ENCODE data around the gene GDF9. TPM values are rescaled to one million over a fixed set of nuclear protein-coding genes. Genes with fewer than 3 reads are reported as not detected.

GDF9 gene
- total RNA-seq, 1 experiment from 2014 or later, result 0.24 TPM

GRCh38 chr5:132905938-132906337, 39.7 kb upstream of the GDF9 start:
- Histone ChIP-seq H4K8ac (replicated peaks; ENCODE audit: insufficient read length, low read depth, low read length) (no peak overlapping the region), H3K56ac (ENCODE audit: insufficient read length, low read depth, low read length) (no peak overlapping the region), H4K5ac (ENCODE audit: insufficient read length, low read depth, low read length) (no peak overlapping the region), H3K4me2 (ENCODE audit: insufficient read depth, insufficient read length, low read length) (no peak overlapping the region), H3K18ac (ENCODE audit: insufficient read length, low read depth, low read length) (no peak overlapping the region), H2BK20ac (ENCODE audit: low read depth, low read length, poor library complexity, severe bottlenecking) (no peak overlapping the region), H4K20me1 (ENCODE audit: control insufficient read depth, insufficient read depth, insufficient read length) (no peaks in the 10 kb centered on the region), H2BK12ac (ENCODE audit: insufficient read length, low read depth, low read length) (no peak overlapping the region), H3K4ac (ENCODE audit: low read depth, low read length) (no peak overlapping the region), H3K79me2 (ENCODE audit: insufficient read depth, low read length) (no peaks in the 10 kb centered on the region), H3K23me2 (ENCODE audit: insufficient read length, low read depth, low read length, poor library complexity, severe bottlenecking) (no peaks in the 10 kb centered on the region), H3K23ac (ENCODE audit: insufficient read length, low read depth, low read length) (no peak overlapping the region), H3K4me1 (ENCODE audit: insufficient read depth, low read length) (no peaks in the 10 kb centered on the region), H3K79me1 (ENCODE audit: insufficient read depth, low read depth, low read length, poor library complexity, severe bottlenecking) (peaks cover 4% of the 10 kb centered on the region), H2AFZ (ENCODE audit: low read length) (no peak overlapping the region), H4K91ac (ENCODE audit: insufficient read length, low read depth, low read length) (no peak overlapping the region), H3K27me3 (ENCODE audit: insufficient read depth, low read length) (no peaks in the 10 kb centered on the region), H3K9me3 (ENCODE audit: control insufficient read depth, low read depth, low read length) (no peaks in the 10 kb centered on the region), H2BK120ac (ENCODE audit: low read depth, low read length, poor library complexity, severe bottlenecking) (no peak overlapping the region), H2BK15ac (ENCODE audit: low read depth, low read length) (no peak overlapping the region), H3K27ac (ENCODE audit: insufficient read length, low read depth, low read length) (no peak overlapping the region), H2AK5ac (ENCODE audit: insufficient read length, low read length) (no peak overlapping the region), H3T11ph (ENCODE audit: low read length) (no peak overlapping the region), H3K9ac (ENCODE audit: extremely low read depth, insufficient read length, low read length) (no peak overlapping the region), H3K14ac (ENCODE audit: insufficient read depth, low read length) (no peak overlapping the region), H2BK5ac (ENCODE audit: insufficient read length, low read length) (no peak overlapping the region)
- Mint-ChIP-seq H3K36me3 (ENCODE audit: insufficient read depth in 1 of 3, low read depth in 3 of 3) (peaks cover 1 to 13% (median 4%) of the 10 kb centered on the region in 3 experiments; a peak in 5 of 7 replicates), H3K4me3 (no peak overlapping the region), H3K4me1 (peaks cover 7 to 9% of the 10 kb centered on the region in 2 experiments), H3K27me3 (ENCODE audit: low read depth) (no peaks in the 10 kb centered on the region), H3K27ac (no peak overlapping the region), H3K9me3 (no peaks in the 10 kb centered on the region)
- DNase-seq, result no peak
- no CpG with 5 or more reads among the region's 2 CpGs for WGBS (ENCODE audit: extremely low coverage, insufficient read length, low lambda C conversion rate)
- peak; percentile 24; the same call in 1 of the 3 replicates for TF ChIP-seq CTCF (conservative IDR thresholded peaks at IDR 0.05)
